ENCODE results near the gene XCL1.
"Not testable (repeated sequence)": the region's sequence is repeated elsewhere in the genome, so short reads cannot be mapped to it uniquely, and the experiment has no call there.

Gene XCL1

DNA sequence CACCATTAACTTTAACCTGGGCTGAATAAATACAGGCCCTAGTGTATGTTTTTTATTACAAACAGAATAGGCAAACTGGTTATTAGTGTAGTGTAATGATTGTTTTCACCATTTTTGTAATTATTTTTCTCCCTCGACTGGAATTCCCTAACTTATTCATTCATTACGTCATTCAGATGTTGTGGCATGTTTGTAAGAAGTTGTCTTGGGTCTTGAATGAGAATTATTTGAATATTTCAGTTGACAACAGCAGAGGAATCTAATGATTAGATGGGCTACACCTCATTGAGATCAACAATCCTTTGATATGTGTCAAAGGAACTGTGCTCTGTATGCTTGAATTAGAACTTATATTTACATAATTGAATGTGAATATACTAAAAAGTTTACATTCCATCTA lies 12.8 kb downstream of the XCL1 start:
- H3K27me3 ChIP-seq (ENCODE audit: control insufficient read depth, insufficient read depth, low read length) = no peaks in the 10 kb centered on the region
- no peaks in the 10 kb centered on the region for H3K4me1 ChIP-seq
- no peak overlapping the region for H3K27ac ChIP-seq
- TF ChIP-seq, protein P1, sequence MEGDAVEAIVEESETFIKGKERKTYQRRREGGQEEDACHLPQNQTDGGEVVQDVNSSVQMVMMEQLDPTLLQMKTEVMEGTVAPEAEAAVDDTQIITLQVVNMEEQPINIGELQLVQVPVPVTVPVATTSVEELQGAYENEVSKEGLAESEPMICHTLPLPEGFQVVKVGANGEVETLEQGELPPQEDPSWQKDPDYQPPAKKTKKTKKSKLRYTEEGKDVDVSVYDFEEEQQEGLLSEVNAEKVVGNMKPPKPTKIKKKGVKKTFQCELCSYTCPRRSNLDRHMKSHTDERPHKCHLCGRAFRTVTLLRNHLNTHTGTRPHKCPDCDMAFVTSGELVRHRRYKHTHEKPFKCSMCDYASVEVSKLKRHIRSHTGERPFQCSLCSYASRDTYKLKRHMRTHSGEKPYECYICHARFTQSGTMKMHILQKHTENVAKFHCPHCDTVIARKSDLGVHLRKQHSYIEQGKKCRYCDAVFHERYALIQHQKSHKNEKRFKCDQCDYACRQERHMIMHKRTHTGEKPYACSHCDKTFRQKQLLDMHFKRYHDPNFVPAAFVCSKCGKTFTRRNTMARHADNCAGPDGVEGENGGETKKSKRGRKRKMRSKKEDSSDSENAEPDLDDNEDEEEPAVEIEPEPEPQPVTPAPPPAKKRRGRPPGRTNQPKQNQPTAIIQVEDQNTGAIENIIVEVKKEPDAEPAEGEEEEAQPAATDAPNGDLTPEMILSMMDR (IDR thresholded peaks at IDR 0.05) = no peak
- H3K4me2 ChIP-seq (ENCODE audit: low read length) = no peak overlapping the region
- no peak overlapping the region for H3K9ac ChIP-seq
- H3K4me3 ChIP-seq (ENCODE audit: low read depth, low read length) = no peak overlapping the region
- H2AFZ ChIP-seq = no peak overlapping the region
- H3K36me3 ChIP-seq (ENCODE audit: control insufficient read depth, insufficient read depth, low read length) = no peaks in the 10 kb centered on the region
- H3K9me3 ChIP-seq (ENCODE audit: control insufficient read depth, low read length) = no peaks in the 10 kb centered on the region
- no peaks in the 10 kb centered on the region for H3K79me2 ChIP-seq

DNA sequence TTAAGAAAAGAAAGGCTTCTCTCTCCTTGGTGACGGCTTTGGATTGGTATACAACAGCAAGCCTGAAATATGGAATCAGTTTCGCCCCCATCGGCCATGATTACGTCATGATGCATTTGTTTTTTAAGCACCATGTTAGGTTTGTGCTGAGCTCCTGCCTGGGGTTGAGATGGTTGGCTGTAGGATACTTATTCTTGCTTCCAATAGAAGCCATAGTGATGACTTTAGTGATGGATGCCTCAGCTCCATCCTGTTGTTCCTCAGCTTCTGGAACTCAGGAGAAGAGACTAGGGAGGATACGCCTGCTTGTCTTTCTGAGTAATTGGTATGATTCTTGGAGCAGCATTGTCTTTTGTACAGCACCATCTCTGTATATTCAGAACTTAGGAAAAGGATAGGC lies 14.7 kb downstream of the XCL1 start:
- Histone ChIP-seq H3K36me3 (ENCODE audit: control insufficient read depth, insufficient read depth, low read length) (no peaks in the 10 kb centered on the region), H3K9me3 (ENCODE audit: control insufficient read depth, low read length) (no peaks in the 10 kb centered on the region), H3K4me1 (no peaks in the 10 kb centered on the region), H3K4me2 (ENCODE audit: low read length) (no peak overlapping the region), H3K27ac (no peak overlapping the region), H3K27me3 (ENCODE audit: control insufficient read depth, insufficient read depth, low read length) (no peaks in the 10 kb centered on the region), H2AFZ (no peak overlapping the region), H3K4me3 (ENCODE audit: low read depth, low read length) (no peak overlapping the region), H3K79me2 (no peaks in the 10 kb centered on the region), H3K9ac (no peak overlapping the region)
- TF ChIP-seq, protein P1 (IDR thresholded peaks at IDR 0.05) = no peak

DNA sequence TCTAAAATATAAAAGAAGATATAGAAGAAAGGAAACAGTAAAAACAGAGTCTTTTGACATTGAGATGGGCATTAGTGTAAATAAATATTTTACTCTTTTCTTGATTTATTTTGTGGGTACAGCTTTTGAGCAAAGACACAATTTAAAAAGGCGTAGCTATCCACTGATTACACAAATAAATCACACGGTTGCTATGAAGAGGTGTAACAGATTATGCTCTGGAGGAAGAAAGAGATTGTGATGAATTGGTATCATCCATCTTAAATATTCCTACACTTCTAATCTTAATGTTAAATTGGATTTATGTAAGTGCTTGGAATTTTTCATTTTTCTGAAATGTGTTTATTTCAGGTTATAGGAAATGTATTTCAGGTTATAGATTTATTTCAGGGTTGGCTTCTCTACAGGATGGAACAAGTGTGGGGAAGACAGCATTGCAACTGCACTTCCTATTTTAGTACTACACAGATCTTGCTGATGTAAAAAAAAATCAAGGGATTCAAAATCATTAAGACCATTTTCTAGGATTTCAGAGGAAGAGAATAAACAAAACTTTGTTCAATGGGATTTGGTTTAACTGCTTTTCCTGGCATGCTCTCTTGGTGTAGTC lies 15.3 kb downstream of the XCL1 start:
- no peaks in the 10 kb centered on the region for H3K79me2 ChIP-seq
- H3K27ac ChIP-seq = no peak overlapping the region
- no peaks in the 10 kb centered on the region for H3K27me3 ChIP-seq (ENCODE audit: control insufficient read depth, insufficient read depth, low read length)
- no peak overlapping the region for H3K4me3 ChIP-seq (ENCODE audit: low read depth, low read length)
- no peak overlapping the region for H3K9ac ChIP-seq
- no peaks in the 10 kb centered on the region for H3K4me1 ChIP-seq
- no peak overlapping the region for H2AFZ ChIP-seq
- no peak overlapping the region for H3K4me2 ChIP-seq (ENCODE audit: low read length)
- H3K9me3 ChIP-seq (ENCODE audit: control insufficient read depth, low read length) = no peaks in the 10 kb centered on the region
- no peaks in the 10 kb centered on the region for H3K36me3 ChIP-seq (ENCODE audit: control insufficient read depth, insufficient read depth, low read length)
- TF ChIP-seq, protein P1 (IDR thresholded peaks at IDR 0.05) = no peak

DNA sequence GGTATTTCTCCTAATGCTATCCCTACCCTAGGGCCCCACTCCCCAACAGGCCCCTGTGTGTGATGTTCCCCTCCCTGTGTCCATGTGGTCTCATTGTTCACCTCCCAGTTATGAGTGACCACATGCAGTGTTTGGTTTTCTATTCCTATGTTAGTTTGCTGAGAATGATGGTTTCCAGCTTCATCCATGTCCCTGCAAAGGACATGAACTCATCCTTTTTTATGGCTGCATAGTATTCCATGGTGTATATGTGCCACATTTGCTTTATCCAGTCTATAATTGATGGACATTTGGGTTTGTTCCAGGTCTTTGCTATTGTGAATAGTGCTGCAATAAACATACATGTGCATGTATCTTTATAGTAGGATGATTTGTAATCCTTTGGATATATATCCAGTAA lies 19.0 kb downstream of the XCL1 start:
- H3K4me3 ChIP-seq (ENCODE audit: low read depth, low read length); H3K36me3 ChIP-seq (ENCODE audit: control insufficient read depth, insufficient read depth, low read length); H3K27ac ChIP-seq; H3K9me3 ChIP-seq (ENCODE audit: control insufficient read depth, low read length); H3K27me3 ChIP-seq (ENCODE audit: control insufficient read depth, insufficient read depth, low read length); H2AFZ ChIP-seq; H3K4me1 ChIP-seq; H3K79me2 ChIP-seq; H3K9ac ChIP-seq; H3K4me2 ChIP-seq (ENCODE audit: low read length): not testable (repeated sequence)

GRCh38 chr1:168598125-168598524 lies 21.7 kb downstream of the XCL1 start:
- Histone ChIP-seq H2AFZ (no peak overlapping the region), H3K9ac (no peak overlapping the region), H3K27ac (no peak overlapping the region), H3K4me3 (ENCODE audit: low read depth, low read length) (no peak overlapping the region), H3K36me3 (ENCODE audit: control insufficient read depth, insufficient read depth, low read length) (no peaks in the 10 kb centered on the region), H3K79me2 (no peaks in the 10 kb centered on the region), H3K4me1 (no peaks in the 10 kb centered on the region), H3K9me3 (ENCODE audit: control insufficient read depth, low read length) (no peaks in the 10 kb centered on the region), H3K4me2 (ENCODE audit: low read length) (no peak overlapping the region), H3K27me3 (ENCODE audit: control insufficient read depth, insufficient read depth, low read length) (no peaks in the 10 kb centered on the region)
- TF ChIP-seq, protein P1 (IDR thresholded peaks at IDR 0.05) = no peak
